ENCODE data around the gene LCMT1. TPM values are rescaled to one million over a fixed set of nuclear protein-coding genes. Genes with fewer than 3 reads are reported as not detected.
A peak's percentile ranks its signal among the peaks of the same experiment; 100 is the strongest.
"Not testable (repeated sequence)": the region's sequence is repeated elsewhere in the genome, so short reads cannot be mapped to it uniquely, and the experiment has no call there.

The LCMT1 gene
- 10 to 100 TPM; 28.8 to 49.5 (median 43.0) TPM for total RNA-seq
- total RNA-seq (2013) = 29.8 TPM

GRCh38 chr16:25111403-25112166 is at the start of gene LCMT1:
LCMT1 (plus strand) TSS chr16:25111742; CDS start chr16:25111884, 142 bp downstream.
- H3K27me3 Mint-ChIP-seq (ENCODE audit: low read depth in 2 of 2) = no peaks in the 10 kb centered on the region
- WGBS (ENCODE audit: insufficient coverage) = under 1% methylated on average over 55 of the region's 55 CpGs
- Histone ChIP-seq H3K27ac (ENCODE audit: low read length) (peak within 1 kb of the TSS; percentile 56), H3K9me3 (ENCODE audit: control insufficient read depth, insufficient read depth, low read length) (no peaks in the 10 kb centered on the region), H3K36me3 (ENCODE audit: control insufficient read depth, insufficient read depth, low read length) (peaks cover 5% of the 10 kb centered on the region), H3K27me3 (ENCODE audit: control insufficient read depth, insufficient read depth, low read length) (no peaks in the 10 kb centered on the region), H3K4me3 (ENCODE audit: low read length) (peak within 1 kb of the TSS; percentile 80), H3K4me1 (ENCODE audit: control insufficient read depth, insufficient read depth, low read length) (peaks cover 33% of the 10 kb centered on the region)
- no peak for TF ChIP-seq CTCF (IDR thresholded peaks at IDR 0.05)
- H3K4me1 Mint-ChIP-seq = peaks cover 64 to 67% of the 10 kb centered on the region in 2 donors
- H3K36me3 Mint-ChIP-seq = no peaks in the 10 kb centered on the region
- DNase-seq = peak; percentile 84 to 96
- peak within 1 kb of the TSS; percentile 90 for H3K4me3 Mint-ChIP-seq
- intact Hi-C loops (cut with micrococcal nuclease) = loop anchor here (2.0 kb wide), 1 partner anchor 63 kb away; no protein-coding TSS in a partner anchor
- peak; percentile 88 to 94 (median 89) for ATAC-seq
- no peaks in the 10 kb centered on the region for H3K9me3 Mint-ChIP-seq
- H3K27ac Mint-ChIP-seq = peak within 1 kb of the TSS; percentile 86 to 88

GRCh38 chr16:25063102-25063501 is 48.4 kb upstream of the LCMT1 start:
- Histone ChIP-seq H3K4me1 (ENCODE audit: control insufficient read depth, insufficient read depth, low read length) (peaks cover 63% of the 10 kb centered on the region), H3K9me3 (ENCODE audit: control insufficient read depth, insufficient read depth, low read length) (no peaks in the 10 kb centered on the region), H3K4me3 (ENCODE audit: low read length) (no peak overlapping the region), H3K27me3 (ENCODE audit: control insufficient read depth, insufficient read depth, low read length) (no peaks in the 10 kb centered on the region), H3K27ac (ENCODE audit: low read length) (peak overlapping the region; percentile 56), H3K36me3 (ENCODE audit: control insufficient read depth, insufficient read depth, low read length) (no peaks in the 10 kb centered on the region)
- intact Hi-C loops (cut with micrococcal nuclease) = no loop called here
- 50% methylated on average over 3 of the region's 3 CpGs for WGBS (ENCODE audit: insufficient coverage)
- Mint-ChIP-seq H3K4me1 (peaks cover 50 to 51% of the 10 kb centered on the region in 2 donors), H3K9me3 (no peaks in the 10 kb centered on the region), H3K36me3 (no peaks in the 10 kb centered on the region), H3K27me3 (ENCODE audit: low read depth in 2 of 2) (no peaks in the 10 kb centered on the region), H3K27ac (peak overlapping the region; percentile 89 to 91), H3K4me3 (peak overlapping the region; percentile 53)
- DNase-seq (no peak), ATAC-seq (no peak)
- TF ChIP-seq CTCF (IDR thresholded peaks at IDR 0.05) = no peak

GRCh38 chr16:25063865-25064264 is 47.7 kb upstream of the LCMT1 start:
- H3K27ac ChIP-seq (ENCODE audit: low read length) = peak overlapping the region; percentile 56
- WGBS (ENCODE audit: insufficient coverage) = 92% methylated on average over 6 of the region's 6 CpGs

GRCh38 chr16:25064281-25064680 is 47.3 kb upstream of the LCMT1 start:
- DNase-seq; ATAC-seq; H3K36me3 ChIP-seq (ENCODE audit: control insufficient read depth, insufficient read depth, low read length); H3K9me3 Mint-ChIP-seq; H3K4me3 Mint-ChIP-seq; H3K9me3 ChIP-seq (ENCODE audit: control insufficient read depth, insufficient read depth, low read length); H3K36me3 Mint-ChIP-seq; H3K4me3 ChIP-seq (ENCODE audit: low read length); intact Hi-C loops (cut with micrococcal nuclease); H3K27me3 Mint-ChIP-seq (ENCODE audit: low read depth in 2 of 2); H3K27me3 ChIP-seq (ENCODE audit: control insufficient read depth, insufficient read depth, low read length): not testable (repeated sequence)
- WGBS (ENCODE audit: insufficient coverage) = 71% methylated on average over 1 of the region's 1 CpG
- H3K4me1 Mint-ChIP-seq = peaks cover 47 to 56% of the 10 kb centered on the region in 2 donors
- Histone ChIP-seq H3K4me1 (ENCODE audit: control insufficient read depth, insufficient read depth, low read length) (peaks cover 65% of the 10 kb centered on the region), H3K27ac (ENCODE audit: low read length) (peak overlapping the region; percentile 56)
- peak overlapping the region; percentile 89 to 91 for H3K27ac Mint-ChIP-seq

More at GRCh38 chr16:25063865-25064264, 47.7 kb upstream of the LCMT1 start:
- Histone ChIP-seq H3K9me3 (ENCODE audit: control insufficient read depth, insufficient read depth, low read length) (no peaks in the 10 kb centered on the region), H3K4me1 (ENCODE audit: control insufficient read depth, insufficient read depth, low read length) (peaks cover 65% of the 10 kb centered on the region), H3K36me3 (ENCODE audit: control insufficient read depth, insufficient read depth, low read length) (no peaks in the 10 kb centered on the region), H3K4me3 (ENCODE audit: low read length) (no peak overlapping the region), H3K27me3 (ENCODE audit: control insufficient read depth, insufficient read depth, low read length) (no peaks in the 10 kb centered on the region)
- Mint-ChIP-seq H3K27me3 (ENCODE audit: low read depth in 2 of 2) (no peaks in the 10 kb centered on the region), H3K36me3 (no peaks in the 10 kb centered on the region), H3K4me3 (peak overlapping the region; percentile 21), H3K27ac (peak overlapping the region; percentile 89 to 91), H3K9me3 (no peaks in the 10 kb centered on the region), H3K4me1 (peaks cover 47 to 56% of the 10 kb centered on the region in 2 donors)
- no peak for ATAC-seq
- DNase-seq = no peak
- TF ChIP-seq CTCF (IDR thresholded peaks at IDR 0.05) = no peak
- intact Hi-C loops (cut with micrococcal nuclease) = no loop called here
